T47D (cell line): ENCODE results near the gene COBL.

Source experiments
- DNase-seq, 2 experiments: peaks; one replicate each; pipeline versions ENCODE4 v3.0.0 to v3.0.0-alpha.2; 2011 to 2012; ENCODE audit warnings: low read depth in 1 of 2, low spot score in 1 of 2
- JUND ChIP-seq: IDR thresholded peaks from 2 replicates; pipeline ENCODE4 v1.6.1; 2012; ENCODE audit warnings: low read depth
- in situ Hi-C: cut with HindIII; loops from 2 replicates; pipeline ENCODE4 v1.10.0; 2016; ENCODE audit warnings: low sequenced_read_pairs, low pct_unique_long_range_greater_than_20kb

Gene COBL

DNA sequence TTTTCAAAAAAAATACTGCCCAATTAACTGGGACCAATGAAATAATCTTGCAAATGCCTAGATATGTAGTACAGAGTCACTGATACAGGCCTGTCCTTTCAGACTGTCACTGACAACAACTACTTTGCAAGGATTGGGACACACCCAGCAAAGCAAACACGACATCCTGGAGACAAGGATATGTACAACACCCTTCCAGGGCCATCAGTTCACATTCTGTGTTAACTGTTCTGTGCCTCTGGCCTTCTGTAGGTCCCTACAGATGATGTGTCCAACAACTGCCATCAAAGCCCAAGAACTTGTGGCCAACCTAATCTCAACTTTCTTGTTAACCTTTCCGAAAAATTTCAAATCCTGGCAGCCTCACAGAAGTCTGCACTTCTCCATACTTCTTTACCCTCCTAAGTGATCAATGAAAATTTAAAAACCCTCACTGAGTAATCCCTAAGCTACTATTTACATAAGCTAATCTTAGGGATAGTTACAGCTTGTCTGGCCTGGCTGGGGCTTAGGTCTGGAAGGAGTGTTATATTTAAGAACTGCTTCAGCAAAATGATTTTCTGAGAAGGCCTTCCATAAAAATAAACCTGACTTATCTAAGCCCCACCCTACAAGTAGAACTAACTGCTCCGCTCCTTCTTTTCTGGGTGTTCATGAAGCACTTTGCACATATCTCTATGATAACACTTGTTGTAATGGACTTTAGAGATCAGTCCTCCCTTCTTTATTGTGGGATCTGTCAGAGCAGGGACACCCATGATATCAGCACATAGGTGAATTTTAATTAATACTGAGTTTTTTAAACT lies 21.0 kb downstream of the COBL start:
- DNase-seq, result no peak
- TF ChIP-seq JUND, result no peak

DNA sequence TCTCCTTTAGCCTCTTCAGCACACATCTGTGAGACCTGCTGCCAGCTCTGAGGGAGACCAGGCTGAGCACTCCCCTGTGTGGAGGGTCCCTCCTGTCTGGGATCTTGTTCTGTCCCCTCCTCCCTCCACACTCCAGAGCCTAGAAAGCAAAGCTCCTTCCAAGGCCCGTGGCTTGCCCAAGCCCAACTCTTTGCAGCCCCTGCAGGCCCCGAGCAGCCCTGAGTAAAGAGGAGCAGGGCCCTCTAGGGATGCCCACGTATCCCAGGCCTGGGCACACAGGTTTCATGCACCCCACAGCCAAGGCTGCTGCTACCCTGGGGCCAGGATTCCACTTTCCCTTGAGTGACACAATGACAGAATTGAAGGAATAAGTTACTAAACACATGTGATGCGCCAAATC lies 24.0 kb downstream of the COBL start:
- no peak for DNase-seq
- TF ChIP-seq JUND, result no peak
- in situ Hi-C loops, result no loop called here

More for the DNA sequence above, 21.0 kb downstream of the COBL start:
- in situ Hi-C loops, result no loop called here

DNA sequence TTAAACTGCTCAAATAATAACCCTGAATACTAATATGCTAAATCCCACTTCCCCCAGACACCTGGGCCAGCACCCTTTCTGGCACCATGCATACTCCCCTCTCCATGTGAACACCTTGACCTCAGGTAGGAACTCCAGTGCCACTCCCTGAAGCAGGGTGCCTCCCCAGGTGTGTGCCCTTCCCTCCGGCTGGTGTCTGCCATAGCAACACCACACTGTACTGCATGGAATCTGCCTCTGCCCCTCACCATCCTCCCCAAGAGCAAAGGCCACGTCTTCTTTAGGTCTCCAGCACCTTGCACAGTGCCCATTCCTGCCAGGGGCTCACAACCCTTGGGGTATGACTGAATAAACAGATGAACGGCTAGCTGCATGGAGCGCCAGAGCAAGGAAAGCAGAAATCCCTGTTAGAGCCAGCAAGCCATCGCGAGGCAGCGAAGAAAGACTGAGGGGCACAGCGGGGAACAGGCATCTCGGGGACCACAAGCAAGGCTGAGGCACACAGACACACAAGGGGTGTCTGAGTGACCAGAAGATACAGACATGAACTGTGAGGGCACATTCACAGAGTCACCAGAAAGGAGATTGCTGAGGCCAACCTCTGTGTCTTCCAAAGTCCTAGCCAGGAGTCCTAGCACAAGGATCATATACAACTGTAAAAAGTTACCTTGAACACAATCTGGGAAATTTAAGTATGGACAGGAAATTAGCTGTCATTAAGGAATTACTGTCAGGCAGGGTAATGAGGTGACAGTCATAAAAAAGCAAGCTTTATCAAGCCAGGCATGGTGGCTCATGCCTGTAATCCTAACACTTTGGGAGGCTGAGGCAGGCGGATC lies 25.7 kb downstream of the COBL start:
- no peak for TF ChIP-seq JUND
- no peak for DNase-seq
- in situ Hi-C loops, result no loop called here

DNA sequence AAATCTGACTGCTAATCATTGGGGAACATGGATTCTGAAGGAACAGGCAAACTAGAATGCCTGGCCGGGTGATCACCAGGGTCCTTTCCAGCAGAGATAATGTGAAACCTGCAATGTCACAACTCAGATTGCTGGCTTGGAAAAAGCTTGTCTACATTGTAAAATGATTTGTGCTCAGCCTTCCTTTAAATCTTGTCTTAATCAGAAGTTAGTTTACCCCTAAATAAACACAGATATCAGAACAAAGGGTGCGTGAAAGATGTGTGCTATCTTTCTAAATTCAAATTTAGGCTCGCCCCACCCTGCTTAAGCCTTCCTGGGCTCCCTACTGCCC lies 26.3 kb downstream of the COBL start:
- in situ Hi-C loops, result no loop called here
- no peak for DNase-seq
- TF ChIP-seq JUND, result no peak

DNA sequence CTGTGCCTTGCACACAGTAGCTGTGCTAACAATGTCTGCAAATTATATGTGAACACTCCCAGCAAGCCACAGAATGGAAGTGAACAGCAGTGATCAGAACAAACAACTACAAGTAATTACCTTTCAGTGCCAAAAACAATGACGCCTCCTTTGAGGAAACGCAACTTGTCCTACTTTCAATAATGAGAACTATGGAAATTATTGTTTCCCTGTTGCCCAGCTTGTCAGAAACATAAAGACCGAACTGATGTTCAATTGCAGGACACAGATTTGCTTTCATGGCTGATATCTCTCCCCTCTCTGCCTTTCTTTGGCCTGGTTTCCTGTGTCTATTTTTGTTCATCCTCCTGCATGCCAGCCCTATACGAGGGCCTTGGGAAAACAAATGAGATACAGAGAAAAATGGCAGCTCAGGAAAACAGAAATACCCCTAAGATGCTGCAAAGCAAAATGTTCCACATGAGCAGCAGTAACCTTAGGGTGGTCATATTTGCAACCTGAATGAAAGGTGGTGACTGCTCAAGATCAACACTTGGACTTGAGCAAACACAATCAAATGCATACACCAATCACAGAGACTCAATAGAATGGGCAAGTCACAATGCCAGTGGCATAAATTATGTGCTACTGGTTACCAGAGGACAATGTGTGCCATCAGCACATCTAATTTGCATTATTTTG lies 26.8 kb downstream of the COBL start:
- in situ Hi-C loops, result no loop called here
- no peak for DNase-seq
- TF ChIP-seq JUND, result no peak

DNA sequence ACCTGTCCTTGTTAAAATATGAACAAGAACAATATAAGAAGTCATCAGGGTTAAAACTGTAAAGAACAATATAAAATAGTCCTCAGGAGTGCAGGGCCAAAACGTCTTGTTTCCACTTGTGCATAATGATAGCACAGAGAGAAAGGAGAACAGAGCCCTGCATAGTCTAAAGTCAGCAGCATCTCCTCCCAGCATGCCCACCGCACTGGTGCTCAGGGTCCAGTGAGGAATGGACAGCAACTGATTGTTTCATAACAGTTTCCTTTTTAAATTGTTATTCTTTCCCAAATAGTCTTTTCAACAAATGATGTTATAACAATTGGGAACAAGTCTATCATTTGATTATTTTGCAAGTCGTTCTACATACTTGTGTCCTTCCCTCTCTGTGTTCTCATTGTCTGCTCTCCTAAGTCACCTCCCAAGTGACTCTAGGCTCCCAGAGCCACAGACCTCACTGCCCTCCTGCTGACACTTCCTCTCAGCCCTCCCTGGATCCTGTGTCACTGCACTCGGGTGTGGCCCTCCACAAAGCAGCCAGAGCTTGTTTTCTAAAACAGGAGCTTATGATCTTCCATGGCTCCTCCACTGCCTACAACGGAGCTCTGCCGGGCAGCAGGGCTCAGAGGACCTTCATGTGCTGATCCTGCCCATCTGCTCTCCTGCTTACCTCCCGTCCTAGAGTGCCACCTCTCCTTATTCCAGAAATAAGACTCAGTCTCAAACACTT lies 27.6 kb downstream of the COBL start:
- in situ Hi-C loops, result no loop called here
- TF ChIP-seq JUND, result no peak
- DNase-seq, result peak in 1 of 2 experiments; percentile 8

DNA sequence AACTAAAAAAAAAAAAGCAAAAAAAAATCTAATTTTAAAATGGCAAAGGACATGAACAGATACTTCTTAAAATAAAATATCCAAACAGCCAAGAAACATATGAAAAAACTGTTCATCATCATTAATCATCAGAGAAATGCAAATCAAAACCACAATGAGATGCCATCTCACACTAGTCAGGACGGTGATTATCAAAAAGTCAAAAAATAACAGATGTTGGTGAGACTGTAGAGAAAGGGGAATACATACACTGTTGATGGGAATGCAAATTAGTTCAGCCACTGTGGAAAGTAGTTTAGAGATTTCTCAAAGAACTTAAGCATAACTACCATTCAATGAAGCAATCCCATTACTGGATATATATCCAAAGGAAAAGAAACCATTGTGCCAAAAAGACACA lies 30.2 kb downstream of the COBL start:
- TF ChIP-seq JUND, result no peak
- DNase-seq, result no peak
- in situ Hi-C loops, result no loop called here

DNA sequence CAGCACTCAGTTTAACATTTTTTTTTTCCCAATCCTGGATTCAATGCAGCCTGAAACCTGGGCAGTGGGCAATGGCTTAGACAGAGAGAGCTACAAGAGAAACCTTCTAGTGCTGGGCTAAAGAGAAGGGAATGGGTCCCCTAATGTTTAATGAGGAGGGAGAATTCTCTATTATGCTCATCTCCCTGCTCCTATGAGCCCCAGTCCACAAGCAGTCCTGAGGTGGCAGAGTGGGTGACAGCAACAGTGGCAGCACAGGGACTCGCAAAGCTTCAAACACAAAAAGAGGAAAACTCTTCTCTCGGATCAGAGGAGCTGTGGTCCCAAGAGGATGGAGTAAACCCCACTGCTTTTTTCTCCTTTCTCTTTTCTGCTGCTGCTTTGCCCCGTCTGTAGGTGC lies 36.5 kb downstream of the COBL start:
- TF ChIP-seq JUND, result no peak
- in situ Hi-C loops, result no loop called here
- DNase-seq, result peak in 1 of 2 experiments; percentile 12

DNA sequence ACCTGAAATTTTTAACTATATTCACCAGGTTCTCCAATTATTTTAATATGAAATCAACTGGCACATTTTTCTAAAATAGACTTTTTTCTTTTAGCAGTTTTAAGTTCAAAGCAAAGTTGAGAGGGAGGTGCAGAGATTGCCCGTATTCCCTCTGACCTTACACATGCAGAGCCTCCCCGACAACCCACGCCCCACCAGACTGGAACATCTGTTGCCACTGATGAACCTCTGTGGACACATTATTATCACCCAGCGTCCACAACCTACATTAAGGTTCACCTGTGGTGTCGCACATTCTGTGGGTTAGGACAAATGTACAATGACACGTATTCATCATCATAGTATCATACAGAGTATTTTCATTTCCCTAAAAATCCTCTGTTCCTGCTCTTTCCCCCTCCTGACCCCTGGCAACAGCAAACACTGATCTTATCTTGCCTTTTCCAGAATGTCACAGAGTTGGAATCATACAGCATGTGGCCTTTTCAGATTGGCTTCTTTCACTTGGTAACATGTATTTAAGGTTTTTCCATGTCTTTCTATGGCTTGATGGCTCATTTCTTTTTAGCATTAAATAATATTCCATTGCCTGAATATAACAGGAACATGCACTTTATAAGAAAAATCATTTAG lies 37.1 kb downstream of the COBL start:
- in situ Hi-C loops, result no loop called here
- DNase-seq, result no peak
- no peak for TF ChIP-seq JUND

DNA sequence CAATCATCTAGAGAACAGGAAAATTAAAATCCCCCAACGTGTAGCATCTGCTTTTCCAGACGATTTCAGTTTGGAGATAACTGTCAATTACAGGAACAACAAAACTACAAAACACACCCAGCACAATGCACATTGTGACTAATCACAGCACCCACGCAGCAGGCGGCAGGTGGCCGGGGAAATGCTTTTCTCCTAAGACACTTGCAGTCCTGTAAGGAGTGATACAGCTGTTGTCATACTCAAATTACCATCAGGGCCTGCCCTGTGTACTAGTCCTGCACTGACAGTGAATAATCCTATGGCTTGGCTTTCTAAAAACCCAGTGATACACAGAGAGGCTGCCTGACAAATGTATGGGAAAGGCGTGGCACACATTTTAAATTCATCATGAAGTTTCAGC lies 37.8 kb downstream of the COBL start:
- no peak for TF ChIP-seq JUND
- no peak for DNase-seq
- in situ Hi-C loops, result no loop called here

DNA sequence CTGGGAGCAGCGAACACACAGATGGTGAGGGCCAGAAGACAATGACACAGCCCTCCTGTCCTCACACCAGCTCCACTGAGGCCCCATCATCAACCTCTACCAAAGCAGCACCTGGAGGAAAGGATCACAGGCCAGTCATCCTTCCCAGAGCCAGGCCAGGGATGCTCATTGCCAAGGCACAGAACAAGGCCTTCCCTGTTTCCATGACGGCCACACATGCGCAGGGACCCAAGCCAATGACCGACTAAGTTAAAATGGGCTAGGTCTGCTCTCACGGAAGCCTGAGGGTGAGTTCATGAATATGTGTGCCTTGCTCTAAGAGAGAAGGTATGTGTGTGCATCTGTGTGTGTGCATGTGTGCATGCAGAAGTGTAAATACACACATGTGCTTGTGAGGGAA lies 39.6 kb downstream of the COBL start:
- TF ChIP-seq JUND, result no peak
- in situ Hi-C loops, result no loop called here
- DNase-seq, result no peak

DNA sequence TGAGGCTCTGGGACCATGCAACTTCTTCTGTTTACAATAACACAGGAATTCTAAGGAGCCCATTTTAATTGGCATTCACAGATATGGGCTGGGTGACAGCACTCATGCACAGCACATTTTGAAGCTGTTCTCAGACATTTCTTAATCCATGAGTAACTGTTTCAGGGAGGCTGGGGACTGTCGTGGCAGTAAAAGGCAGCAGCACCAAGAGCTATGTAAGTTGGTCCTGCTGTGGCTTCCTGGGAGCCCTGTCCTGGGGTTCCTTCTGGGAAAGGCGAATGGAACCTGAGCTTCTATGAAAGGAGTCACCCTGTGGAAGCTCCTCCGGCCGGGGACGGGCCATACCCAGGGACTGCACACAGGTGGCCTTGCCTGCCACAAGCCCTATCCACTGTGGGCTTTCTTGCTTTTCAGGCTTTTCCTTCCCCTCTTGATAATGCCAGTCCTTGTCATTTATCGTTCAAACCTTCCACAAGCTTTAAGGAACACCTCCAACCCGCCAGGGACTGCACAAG lies 40.5 kb downstream of the COBL start:
- TF ChIP-seq JUND, result no peak
- in situ Hi-C loops, result no loop called here
- no peak for DNase-seq
